ENCODE data around the gene PDP2.

Gene PDP2, protein sequence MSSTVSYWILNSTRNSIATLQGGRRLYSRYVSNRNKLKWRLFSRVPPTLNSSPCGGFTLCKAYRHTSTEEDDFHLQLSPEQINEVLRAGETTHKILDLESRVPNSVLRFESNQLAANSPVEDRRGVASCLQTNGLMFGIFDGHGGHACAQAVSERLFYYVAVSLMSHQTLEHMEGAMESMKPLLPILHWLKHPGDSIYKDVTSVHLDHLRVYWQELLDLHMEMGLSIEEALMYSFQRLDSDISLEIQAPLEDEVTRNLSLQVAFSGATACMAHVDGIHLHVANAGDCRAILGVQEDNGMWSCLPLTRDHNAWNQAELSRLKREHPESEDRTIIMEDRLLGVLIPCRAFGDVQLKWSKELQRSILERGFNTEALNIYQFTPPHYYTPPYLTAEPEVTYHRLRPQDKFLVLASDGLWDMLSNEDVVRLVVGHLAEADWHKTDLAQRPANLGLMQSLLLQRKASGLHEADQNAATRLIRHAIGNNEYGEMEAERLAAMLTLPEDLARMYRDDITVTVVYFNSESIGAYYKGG

DNA sequence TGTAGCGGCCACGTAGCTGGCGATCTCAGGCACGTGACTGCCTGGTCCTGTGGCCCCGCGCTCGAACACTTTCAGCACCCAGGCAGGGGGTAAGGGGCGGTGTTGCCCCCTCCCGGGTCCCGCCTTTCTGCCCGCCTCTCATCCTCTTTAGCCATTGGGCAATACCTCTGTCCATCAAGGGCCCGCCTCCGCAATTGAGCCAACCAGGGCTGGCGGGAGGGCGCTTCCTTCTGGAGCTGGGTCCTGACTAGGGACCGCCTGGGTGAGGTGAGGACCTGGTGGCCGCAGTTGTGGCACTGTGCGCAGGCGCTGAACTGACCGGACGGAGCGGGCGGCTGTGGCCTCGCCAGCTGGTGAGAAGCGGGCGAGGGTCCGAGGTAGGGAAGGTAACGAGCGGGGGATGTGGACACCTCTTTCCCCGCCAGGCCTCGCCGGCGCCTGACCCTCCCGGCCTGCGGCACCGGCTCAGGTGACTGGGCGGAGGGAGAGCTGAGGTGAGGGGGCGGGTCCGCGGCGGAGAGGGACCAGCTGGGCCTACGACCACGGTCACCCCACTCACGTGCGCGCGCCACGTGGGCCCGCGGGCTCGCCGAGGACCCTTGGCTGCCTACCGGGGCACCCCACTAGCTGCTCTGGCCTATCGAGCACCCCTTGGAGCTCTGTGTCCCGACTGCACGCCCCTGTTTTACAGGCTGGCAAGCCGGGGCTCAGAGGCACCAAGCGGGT lies at the start of gene PDP2:
PDP2 (plus strand) TSS at position 228 of the 726 bp plus-strand sequence. CDS start 3,770 bp downstream, outside the sequence.
- peak; percentile 96 for DNase-seq (ENCODE audit: low spot score)

DNA sequence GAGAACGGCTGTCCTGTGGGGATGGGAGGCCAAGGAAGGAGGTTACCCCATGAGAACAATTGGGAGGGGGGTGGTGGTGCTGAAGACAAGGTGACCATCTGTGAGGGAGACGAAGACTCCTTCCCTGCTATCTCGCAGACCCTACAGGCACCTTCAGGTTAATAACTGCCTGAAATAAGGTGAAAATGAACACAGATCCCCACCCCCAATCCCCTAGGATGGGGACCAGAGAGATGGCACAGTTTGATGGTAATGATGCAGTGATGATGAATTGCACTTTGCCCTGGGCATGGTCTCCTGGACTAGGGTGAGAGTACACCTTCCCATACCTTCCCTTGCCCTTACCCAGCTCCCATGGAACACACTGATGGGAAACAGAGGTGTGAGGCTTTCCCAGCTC lies 48.1 kb upstream of the PDP2 start:
- DNase-seq (ENCODE audit: low spot score) = no peak

DNA sequence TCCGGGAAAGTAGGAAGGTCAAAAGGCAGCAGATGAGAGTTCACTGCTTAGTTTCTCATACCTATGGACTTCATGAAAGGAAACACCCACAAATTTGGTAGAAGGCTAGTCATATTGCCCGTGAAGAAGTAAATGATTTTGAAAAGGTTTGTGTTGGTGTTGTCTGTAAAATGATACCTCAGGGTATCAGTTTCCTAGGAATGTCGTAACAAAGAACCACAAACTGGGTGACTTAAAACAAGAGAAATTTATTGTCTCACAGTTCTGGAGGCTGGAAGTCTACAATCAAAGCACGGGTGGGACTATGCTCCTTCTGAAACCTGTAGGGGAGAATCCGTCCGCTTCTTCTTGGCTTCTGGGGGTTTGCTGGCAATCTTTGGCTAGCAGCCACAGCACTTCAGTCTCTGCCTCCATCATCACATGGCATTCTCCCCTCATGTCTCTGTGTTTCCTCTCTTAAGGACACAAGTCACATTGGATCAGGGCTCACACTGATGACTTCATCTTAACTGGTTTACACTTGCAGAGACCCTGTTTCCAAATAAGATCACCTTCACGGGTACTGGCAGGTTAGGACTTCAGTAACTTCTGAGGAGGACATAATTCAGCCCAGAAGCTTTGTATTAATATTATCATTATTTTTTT lies 47.5 kb upstream of the PDP2 start:
- DNase-seq (ENCODE audit: low spot score) = no peak

DNA sequence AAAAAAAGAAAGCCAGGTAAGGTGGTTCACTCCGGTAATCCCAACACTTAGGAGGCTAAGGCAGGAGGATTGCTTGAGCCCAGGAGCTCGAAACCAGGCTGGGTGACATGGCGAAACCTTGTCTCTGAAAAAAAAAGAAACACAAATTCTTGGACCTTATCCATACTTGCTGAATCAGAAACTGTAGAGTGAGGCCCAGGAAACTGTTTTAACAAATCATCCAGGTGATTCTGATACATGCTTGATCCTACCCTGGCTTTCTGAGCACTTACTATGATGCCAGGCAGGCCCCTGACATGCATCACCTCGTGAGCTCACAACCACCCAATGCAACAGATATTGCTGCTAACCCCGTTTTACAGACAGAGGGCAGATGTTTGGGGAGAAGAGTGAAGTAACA lies 45.6 kb upstream of the PDP2 start:
- no peak for DNase-seq (ENCODE audit: low spot score)

DNA sequence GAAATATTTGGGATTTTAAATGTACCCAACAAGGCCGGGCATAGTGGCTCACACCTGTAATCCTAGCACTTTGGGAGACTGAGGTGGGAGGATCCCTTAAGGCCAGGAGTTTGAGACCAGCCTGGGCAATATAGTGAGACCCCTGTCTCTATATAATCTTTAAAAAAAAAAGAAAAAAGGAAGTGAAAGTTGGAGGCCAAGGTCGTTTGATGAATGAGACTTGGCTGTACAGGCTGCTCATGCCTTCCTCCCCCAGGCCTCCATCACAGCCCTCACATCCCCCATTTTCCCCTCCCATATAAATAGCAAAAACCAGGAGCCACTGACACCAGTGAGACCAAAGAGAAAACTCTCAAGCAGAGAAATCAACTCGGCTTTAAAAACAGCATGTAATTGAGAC lies 39.4 kb upstream of the PDP2 start:
- no peak for DNase-seq (ENCODE audit: low spot score)

DNA sequence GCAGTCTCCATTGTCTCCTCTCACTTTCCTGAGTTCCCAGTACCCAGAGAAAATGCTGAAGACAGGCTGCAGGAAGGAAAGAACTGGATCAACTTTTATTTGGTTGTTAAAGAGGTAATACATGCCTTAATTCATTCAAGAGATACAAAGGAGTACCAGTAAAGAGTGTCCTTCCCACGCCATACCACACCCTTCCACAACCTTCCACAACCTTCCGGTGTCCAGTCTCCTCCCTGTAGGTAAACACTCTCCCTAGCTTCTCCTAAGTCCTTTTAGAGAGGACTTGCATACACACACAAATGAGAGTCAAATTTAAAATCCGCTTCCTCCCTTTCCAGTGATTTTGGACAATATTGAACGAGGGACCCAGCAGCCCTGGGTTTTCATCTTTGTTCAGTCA lies 38.9 kb upstream of the PDP2 start:
- DNase-seq (ENCODE audit: low spot score) = no peak

DNA sequence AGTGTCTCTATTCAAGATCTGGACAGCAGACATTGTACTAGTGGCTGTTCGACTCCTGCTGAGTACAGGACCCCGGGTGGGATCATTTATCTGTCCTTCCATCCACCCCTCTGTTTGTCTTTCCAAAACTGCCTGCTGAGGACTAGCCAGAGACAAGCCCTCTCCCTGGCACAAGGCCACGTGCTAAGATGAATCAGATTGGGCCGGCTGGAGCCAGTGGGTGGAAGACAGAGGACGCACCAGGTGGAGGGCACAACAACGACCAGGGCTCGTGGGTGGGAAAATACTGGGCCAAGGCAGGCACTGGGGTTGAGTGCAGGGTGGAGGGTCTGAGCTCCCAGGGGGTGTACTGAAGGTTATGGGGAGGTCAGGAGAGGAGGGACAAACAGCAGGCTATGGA lies 37.5 kb upstream of the PDP2 start:
- no peak for DNase-seq (ENCODE audit: low spot score)

DNA sequence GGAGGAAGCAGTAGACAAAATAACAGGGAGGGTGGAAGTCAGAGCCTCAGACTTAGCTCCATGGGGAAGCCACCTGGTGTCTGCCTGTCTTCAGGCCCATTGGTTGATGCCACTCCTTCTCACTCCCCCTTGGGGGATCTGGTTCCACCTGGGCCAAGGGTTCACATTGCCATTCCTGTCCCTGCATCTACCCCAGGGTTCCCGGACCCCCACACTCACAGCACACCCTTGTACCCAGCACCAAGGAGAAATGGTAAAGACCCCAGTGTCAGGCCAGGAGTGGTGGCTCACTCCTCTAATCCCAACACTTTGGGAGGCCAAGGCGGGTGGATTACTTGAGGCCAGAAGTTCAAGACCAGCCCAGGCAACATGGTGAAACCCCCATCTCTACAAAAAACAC lies 37.1 kb upstream of the PDP2 start:
- no peak for DNase-seq (ENCODE audit: low spot score)

DNA sequence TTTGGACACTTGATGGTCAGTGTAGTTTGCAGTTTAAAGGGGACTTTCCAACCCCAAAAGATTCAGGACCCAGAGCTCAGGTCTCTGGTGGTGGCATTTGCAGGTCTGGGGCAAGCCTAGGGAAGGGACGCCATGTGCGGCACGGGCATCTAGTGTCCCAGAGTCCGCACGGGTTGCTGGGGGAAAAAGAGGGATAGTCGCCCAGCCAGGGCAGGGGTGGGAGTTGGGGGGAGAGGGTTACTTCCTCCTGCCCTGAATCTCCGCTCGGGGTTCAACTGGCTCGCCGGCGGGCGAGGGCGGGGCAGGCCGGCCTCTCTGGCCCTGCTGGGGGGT lies 36.3 kb upstream of the PDP2 start:
- DNase-seq (ENCODE audit: low spot score) = no peak

DNA sequence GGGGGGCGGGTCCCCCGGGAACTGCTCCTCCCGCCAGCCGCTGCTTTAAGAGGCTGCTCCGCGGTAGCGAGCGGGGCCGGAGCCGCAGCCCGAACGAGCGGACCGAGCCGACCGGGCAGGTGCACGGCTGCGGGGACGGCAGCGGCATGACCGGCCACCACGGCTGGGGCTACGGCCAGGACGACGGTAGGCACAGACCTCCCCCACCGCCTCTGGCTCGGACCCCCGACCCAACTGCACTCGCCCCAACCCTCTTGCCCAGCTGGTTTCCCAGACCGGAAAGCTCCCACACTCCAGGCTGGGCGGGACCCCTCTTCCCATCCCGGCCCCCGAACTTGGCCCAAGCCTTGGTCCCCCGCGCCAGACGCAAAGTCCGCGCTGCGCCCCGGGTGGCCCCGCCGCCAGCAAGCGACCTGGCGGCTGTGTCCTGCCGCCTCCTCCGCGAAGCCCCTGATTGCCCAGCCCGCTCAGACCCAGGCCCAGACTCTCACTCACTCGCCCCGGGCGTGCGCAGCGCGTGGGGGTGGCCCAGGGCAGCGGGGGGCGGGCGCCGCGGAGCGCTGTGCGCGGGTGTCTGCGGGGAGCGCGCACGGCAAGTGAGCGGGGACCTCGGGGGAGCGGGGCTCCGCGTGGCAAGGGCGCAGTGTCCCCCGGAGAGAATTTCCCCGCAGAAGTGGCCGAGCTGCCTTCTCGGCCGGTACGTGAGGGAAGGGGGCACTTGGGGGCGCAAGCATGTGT lies 35.8 kb upstream of the PDP2 start, which contains the start of gene CA7:
CA7 (plus strand) TSS at position 73 of the 738 bp plus-strand sequence; CDS start at position 147, 74 bp downstream.
- DNase-seq (ENCODE audit: low spot score) = no peak

DNA sequence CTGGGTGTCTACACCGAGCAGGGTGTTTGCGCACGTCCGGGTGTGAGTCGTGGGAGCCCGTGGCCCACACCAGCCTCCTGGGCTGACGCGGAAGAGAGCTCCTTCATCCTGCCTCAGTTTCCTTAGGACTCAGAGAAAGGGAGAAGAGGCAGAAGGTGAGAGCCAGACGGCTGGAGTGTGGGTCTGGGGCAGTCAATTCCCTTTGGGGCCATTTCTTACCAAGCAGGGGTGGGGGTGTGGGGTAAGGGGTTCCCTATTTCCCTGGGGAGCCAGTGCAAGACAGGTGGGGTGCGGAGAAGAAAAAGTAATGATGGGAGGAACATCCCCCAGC lies 35.3 kb upstream of the PDP2 start:
- DNase-seq (ENCODE audit: low spot score) = no peak

DNA sequence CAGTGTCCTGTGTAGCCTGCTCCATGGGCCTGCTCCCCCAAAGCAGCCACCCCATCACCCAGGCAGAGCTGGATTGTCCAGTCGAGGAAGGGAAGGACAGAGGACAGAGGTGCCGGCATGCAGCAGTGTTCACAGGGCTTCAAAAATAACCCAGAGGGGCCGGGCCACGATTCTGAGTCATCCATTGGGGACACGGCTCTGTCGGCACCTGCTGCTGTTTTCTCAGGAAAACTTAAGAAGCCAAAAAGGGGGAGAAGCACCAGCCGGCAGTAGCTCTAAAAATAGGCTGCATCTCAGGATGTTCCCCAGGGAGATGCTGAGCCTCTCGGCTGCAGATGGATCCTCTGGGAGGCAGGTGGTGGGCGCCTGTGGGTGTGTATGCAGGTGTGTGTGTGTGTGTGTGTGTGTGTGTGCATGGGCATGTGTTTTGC lies 34.5 kb upstream of the PDP2 start:
- no peak for DNase-seq (ENCODE audit: low spot score)

DNA sequence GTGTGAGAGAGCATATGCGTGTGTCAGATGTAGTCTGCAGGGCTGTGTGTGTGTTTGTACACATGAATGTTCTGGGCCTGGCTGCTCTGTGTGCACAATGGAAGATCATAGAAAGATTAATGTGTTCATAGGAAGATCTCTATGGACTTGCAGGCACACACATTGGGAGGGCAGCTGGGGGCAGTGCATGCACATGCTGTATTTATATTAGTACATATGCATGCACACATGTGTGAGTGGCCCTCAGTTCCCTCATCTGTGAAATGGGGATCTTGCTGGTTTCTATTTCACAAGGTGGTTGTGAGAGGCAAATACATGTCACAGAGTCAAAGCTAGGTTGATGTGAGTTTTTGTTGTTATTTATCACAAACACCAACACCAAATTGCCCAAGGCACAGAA lies 34.0 kb upstream of the PDP2 start:
- DNase-seq (ENCODE audit: low spot score) = no peak

DNA sequence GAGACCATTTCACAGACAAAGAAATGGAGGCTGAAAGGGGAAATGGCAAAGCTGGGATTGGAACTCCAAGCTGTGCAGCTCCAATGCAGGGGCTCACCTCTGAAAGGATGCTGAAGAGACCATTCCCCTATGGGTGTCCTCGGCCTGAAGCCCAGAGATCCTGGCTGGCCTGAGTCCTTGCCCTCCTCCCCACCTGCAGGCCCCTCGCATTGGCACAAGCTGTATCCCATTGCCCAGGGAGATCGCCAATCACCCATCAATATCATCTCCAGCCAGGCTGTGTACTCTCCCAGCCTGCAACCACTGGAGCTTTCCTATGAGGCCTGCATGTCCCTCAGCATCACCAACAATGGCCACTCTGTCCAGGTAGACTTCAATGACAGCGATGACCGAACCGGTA lies 33.5 kb upstream of the PDP2 start:
- DNase-seq (ENCODE audit: low spot score) = no peak

DNA sequence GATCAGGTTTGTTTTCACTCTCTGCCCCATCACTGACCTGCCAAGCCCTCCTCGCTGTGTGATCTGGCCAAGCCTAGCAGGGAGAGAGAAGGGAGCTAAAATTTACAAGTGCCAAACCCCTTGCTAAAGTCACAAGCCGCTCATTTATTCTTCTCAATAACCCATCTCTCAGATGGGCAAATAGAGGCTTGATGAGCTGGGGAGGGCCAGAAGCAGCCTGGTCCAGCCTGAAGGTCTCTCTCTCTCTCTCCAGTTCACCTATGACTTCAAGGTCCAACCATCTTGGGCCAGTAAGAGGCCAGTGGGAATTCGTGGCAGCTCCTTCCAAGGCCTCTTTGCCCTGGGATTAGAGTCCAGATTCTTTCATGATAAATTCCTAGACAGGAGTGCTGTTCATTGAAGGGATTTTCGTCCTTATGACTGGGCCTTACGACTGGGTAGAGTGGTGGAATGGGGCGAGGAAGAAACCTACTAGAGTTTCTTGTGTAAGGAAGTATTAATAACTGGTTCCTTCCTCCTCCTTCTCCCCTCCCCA lies 32.7 kb upstream of the PDP2 start:
- DNase-seq (ENCODE audit: low spot score) = no peak

DNA sequence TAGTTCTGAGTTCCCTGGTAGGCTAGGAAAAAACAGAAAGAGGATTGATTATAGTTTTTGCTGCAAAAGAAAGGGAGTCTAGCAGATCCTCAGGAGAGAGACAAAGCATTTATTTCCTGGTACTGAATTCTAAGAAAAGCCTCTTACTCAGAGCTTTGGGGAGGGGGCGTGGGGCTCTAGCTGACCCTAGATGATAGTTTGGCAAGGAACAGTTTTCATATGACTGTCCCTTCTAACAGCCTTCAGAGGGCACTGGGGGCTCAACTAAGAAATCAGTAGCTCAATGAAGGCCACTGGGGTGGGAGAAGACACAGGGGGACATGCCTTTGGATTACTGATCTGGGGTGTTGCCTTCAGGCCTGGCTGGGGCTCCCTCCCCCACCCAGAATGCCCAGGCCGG lies 32.1 kb upstream of the PDP2 start:
- DNase-seq (ENCODE audit: low spot score) = no peak

DNA sequence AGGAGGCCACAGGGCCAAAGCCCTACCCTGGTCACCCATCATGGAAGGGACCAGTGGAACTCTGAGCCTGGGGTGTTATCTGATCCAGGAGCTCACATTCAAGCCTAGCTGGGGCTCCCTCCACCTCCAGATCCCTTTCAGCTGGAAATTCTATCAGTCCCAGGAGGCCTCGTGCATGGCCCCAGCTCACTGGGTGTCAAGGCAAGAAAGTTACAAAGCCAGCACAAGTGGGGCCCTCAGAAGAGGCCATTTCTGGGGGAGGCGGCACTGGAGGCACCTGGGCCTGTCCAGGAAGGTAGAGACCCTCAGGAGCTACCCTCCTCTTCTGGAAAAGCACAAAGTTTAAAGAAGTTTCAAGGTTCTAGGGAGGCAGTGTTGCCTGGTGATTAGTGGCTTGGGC lies 31.3 kb upstream of the PDP2 start:
- DNase-seq (ENCODE audit: low spot score) = no peak

DNA sequence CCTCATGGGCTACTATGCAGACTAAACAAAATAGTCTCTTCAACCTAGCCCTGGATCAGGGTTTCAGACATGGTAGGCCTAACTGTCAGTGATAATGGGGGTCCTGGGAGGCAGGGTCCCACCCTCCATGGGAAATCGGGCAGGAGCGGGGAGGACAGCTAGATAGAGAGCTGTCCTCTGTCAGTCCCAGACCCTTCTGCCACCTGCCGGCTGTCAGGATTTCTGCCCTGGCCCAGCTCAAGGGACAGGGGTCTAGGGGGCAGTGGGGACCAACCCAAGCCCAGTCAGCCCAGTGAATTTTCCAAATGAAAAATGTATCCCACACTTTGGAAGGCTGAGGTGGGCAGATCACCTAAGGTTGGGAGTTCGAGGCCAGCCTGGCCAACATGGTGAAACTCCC lies 30.8 kb upstream of the PDP2 start:
- DNase-seq (ENCODE audit: low spot score) = no peak

DNA sequence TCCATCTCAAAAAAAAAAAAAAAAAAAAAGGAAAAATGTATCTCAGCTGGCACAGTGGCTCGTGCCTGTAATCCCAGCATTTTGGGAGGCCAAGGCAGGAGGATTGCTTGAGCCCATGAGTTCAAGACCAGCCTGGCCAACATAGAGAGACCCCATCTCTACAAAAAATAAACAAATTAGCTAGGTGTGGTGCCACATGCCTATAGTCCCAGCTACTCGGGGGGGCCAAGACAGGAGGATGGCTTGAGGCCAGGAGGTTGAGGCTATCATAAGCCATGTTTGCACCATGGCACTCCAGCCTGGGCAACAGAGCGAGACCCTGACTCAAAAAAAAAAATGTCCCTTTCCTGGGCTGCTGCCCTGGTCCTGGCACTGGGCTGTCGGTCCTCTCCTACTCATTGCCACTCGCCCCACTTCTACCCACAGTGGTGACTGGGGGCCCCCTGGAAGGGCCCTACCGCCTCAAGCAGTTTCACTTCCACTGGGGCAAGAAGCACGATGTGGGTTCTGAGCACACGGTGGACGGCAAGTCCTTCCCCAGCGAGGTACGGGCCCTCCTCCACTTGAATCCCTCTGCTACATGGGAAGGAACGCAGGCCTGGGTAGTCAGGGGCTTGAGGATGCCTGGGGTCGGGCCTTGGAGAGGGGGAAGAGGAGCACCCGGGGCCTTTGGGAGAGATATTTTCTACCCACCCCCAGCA lies 30.1 kb upstream of the PDP2 start:
- no peak for DNase-seq (ENCODE audit: low spot score)

DNA sequence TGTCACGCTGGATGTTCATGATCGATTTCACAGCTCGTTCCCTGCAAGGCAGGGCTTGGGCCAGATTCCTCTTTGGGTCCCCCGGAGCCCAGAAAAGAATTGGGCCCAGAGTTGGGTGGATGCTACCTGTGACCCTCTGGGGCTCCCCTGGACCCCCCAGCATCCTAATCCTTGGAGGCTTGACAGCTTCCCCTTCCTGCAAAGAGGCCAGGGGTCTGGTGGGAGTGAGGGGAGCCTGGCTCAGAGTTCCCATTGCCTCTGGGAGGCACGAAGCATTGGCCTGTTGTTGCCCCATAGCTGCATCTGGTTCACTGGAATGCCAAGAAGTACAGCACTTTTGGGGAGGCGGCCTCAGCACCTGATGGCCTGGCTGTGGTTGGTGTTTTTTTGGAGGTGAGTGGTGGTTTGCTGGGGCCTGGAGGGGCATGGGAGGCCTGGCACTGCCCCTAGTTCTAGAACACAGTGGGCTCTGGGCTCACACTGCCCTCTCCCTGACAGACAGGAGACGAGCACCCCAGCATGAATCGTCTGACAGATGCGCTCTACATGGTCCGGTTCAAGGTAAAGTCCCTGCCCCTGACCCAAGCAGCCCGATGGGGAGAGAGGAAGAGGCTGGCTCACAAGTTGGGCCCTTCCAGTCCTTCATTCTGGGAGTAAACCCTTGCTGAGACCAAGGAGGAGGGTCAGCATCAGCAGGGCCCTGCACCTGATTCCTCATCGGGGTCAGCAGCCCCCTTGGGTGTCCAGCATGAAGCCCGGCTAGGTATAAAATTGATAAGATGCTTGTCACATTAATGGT lies 28.9 kb upstream of the PDP2 start:
- no peak for DNase-seq (ENCODE audit: low spot score)

Data from Ammon's horn (tissue), 1 donor.